ENCODE data around the gene LTA4H.
A peak's percentile ranks its signal among the peaks of the same experiment; 100 is the strongest.

LTA4H gene

GRCh38 chr12:96078231-96079135 lies 43.1 kb upstream of the LTA4H start:
- Histone ChIP-seq H2BK15ac (ENCODE audit: low read depth, poor library complexity, severe bottlenecking) (no peak overlapping the region), H3K14ac (ENCODE audit: low read length in 2 of 2) (peak overlapping the region in 1 of 2 experiments; percentile 65), H4K91ac (ENCODE audit: low read length) (no peak overlapping the region), H3K27ac (ENCODE audit: low read length, poor library complexity, severe bottlenecking) (no peak overlapping the region), H3K36me3 (ENCODE audit: control insufficient read depth in 1 of 2, insufficient read depth in 2 of 2, low read depth in 1 of 2, low read length in 2 of 2) (no peaks in the 10 kb centered on the region), H3K4me3 (ENCODE audit: insufficient read depth in 1 of 2, low read depth in 1 of 2, low read length in 2 of 2) (no peak overlapping the region), H2BK12ac (ENCODE audit: low read length in 2 of 2) (no peak overlapping the region), H3K4ac (ENCODE audit: low read depth in 1 of 2, low read length in 2 of 2) (no peak overlapping the region), H4K8ac (ENCODE audit: low read length) (no peak overlapping the region), H2AK5ac (ENCODE audit: low read length, severe bottlenecking) (no peak overlapping the region), H2BK5ac (ENCODE audit: low read depth, low read length, poor library complexity, severe bottlenecking) (no peak overlapping the region), H2AFZ (ENCODE audit: low read depth, low read length) (no peak overlapping the region), H3K27me3 (ENCODE audit: control insufficient read depth in 1 of 2, insufficient read depth in 1 of 2, low read length in 2 of 2) (peaks cover 0 to 3% of the 10 kb centered on the region in 2 experiments), H3K9ac (ENCODE audit: low read length) (no peak overlapping the region), H3K79me1 (replicated peaks; ENCODE audit: low read length, poor library complexity, severe bottlenecking) (no peaks in the 10 kb centered on the region), H3K4me1 (ENCODE audit: control insufficient read depth, insufficient read depth, low read depth, low read length) (peaks cover 2% of the 10 kb centered on the region), H3K4me2 (ENCODE audit: low read length, poor library complexity, severe bottlenecking) (no peak overlapping the region), H3K23ac (ENCODE audit: low read length in 2 of 2) (peak overlapping the region in 1 of 2 experiments; percentile 50), H3K18ac (ENCODE audit: low read depth in 1 of 2, low read length in 2 of 2) (peak overlapping the region in 1 of 2 experiments; percentile 21), H3K9me3 (ENCODE audit: control insufficient read depth, low read length) (no peaks in the 10 kb centered on the region), H2BK120ac (ENCODE audit: low read depth, low read length) (no peak overlapping the region)
- DNase-seq: no peak
- 89% methylated on average over 12 of the region's 15 CpGs for WGBS

- no peak for DNase-seq
- Histone ChIP-seq H2BK5ac (ENCODE audit: low read depth, low read length, poor library complexity, severe bottlenecking) (no peak overlapping the region), H4K8ac (ENCODE audit: low read length) (no peak overlapping the region), H3K27me3 (ENCODE audit: control insufficient read depth in 1 of 2, insufficient read depth in 1 of 2, low read length in 2 of 2) (peaks cover 0 to 3% of the 10 kb centered on the region in 2 experiments), H3K9me3 (ENCODE audit: control insufficient read depth, low read length) (no peaks in the 10 kb centered on the region), H2AK5ac (ENCODE audit: low read length, severe bottlenecking) (no peak overlapping the region), H3K79me1 (replicated peaks; ENCODE audit: low read length, poor library complexity, severe bottlenecking) (no peaks in the 10 kb centered on the region), H3K14ac (ENCODE audit: low read length in 2 of 2) (no peak overlapping the region), H2AFZ (ENCODE audit: low read depth, low read length) (no peak overlapping the region), H3K4me1 (ENCODE audit: control insufficient read depth, insufficient read depth, low read depth, low read length) (peaks cover 2% of the 10 kb centered on the region), H2BK15ac (ENCODE audit: low read depth, poor library complexity, severe bottlenecking) (no peak overlapping the region), H3K9ac (ENCODE audit: low read length) (no peak overlapping the region), H2BK120ac (ENCODE audit: low read depth, low read length) (no peak overlapping the region), H3K23ac (ENCODE audit: low read length in 2 of 2) (no peak overlapping the region), H3K18ac (ENCODE audit: low read depth in 1 of 2, low read length in 2 of 2) (no peak overlapping the region), H3K4me3 (ENCODE audit: insufficient read depth in 1 of 2, low read depth in 1 of 2, low read length in 2 of 2) (no peak overlapping the region), H3K4me2 (ENCODE audit: low read length, poor library complexity, severe bottlenecking) (no peak overlapping the region), H3K4ac (ENCODE audit: low read depth in 1 of 2, low read length in 2 of 2) (no peak overlapping the region), H4K91ac (ENCODE audit: low read length) (no peak overlapping the region), H3K27ac (ENCODE audit: low read length, poor library complexity, severe bottlenecking) (no peak overlapping the region), H3K36me3 (ENCODE audit: control insufficient read depth in 1 of 2, insufficient read depth in 2 of 2, low read depth in 1 of 2, low read length in 2 of 2) (no peaks in the 10 kb centered on the region), H2BK12ac (ENCODE audit: low read length in 2 of 2) (no peak overlapping the region)
- 52% methylated on average over 6 of the region's 6 CpGs for WGBS
Observed at GRCh38 chr12:96077081-96077480, 41.7 kb upstream of the LTA4H start.

GRCh38 chr12:96075560-96075959 lies 40.2 kb upstream of the LTA4H start:
- H3K27me3 ChIP-seq (ENCODE audit: control insufficient read depth in 1 of 2, insufficient read depth in 1 of 2, low read length in 2 of 2): peaks cover 0 to 3% of the 10 kb centered on the region in 2 experiments
- no peak overlapping the region for H3K4ac ChIP-seq (ENCODE audit: low read depth in 1 of 2, low read length in 2 of 2)
- no peak overlapping the region for H3K18ac ChIP-seq (ENCODE audit: low read depth in 1 of 2, low read length in 2 of 2)
- no peak overlapping the region for H2BK120ac ChIP-seq (ENCODE audit: low read depth, low read length)
- no peak overlapping the region for H2BK5ac ChIP-seq (ENCODE audit: low read depth, low read length, poor library complexity, severe bottlenecking)
- no peak overlapping the region for H3K23ac ChIP-seq (ENCODE audit: low read length in 2 of 2)
- no peak overlapping the region for H2BK12ac ChIP-seq (ENCODE audit: low read length in 2 of 2)
- no peak overlapping the region for H4K91ac ChIP-seq (ENCODE audit: low read length)
- no peak overlapping the region for H2BK15ac ChIP-seq (ENCODE audit: low read depth, poor library complexity, severe bottlenecking)
- H3K79me1 ChIP-seq (replicated peaks; ENCODE audit: low read length, poor library complexity, severe bottlenecking): no peaks in the 10 kb centered on the region
- no peaks in the 10 kb centered on the region for H3K9me3 ChIP-seq (ENCODE audit: control insufficient read depth, low read length)
- H3K4me1 ChIP-seq (ENCODE audit: control insufficient read depth, insufficient read depth, low read depth, low read length): peaks cover 2% of the 10 kb centered on the region
- H4K8ac ChIP-seq (ENCODE audit: low read length): no peak overlapping the region
- H3K4me3 ChIP-seq (ENCODE audit: insufficient read depth in 1 of 2, low read depth in 1 of 2, low read length in 2 of 2): no peak overlapping the region
- H3K14ac ChIP-seq (ENCODE audit: low read length in 2 of 2): no peak overlapping the region
- no peak overlapping the region for H3K4me2 ChIP-seq (ENCODE audit: low read length, poor library complexity, severe bottlenecking)
- H2AK5ac ChIP-seq (ENCODE audit: low read length, severe bottlenecking): no peak overlapping the region
- H3K27ac ChIP-seq (ENCODE audit: low read length, poor library complexity, severe bottlenecking): no peak overlapping the region
- H2AFZ ChIP-seq (ENCODE audit: low read depth, low read length): no peak overlapping the region
- no peak for DNase-seq
- 100% methylated on average over 1 of the region's 2 CpGs for WGBS
- H3K36me3 ChIP-seq (ENCODE audit: control insufficient read depth in 1 of 2, insufficient read depth in 2 of 2, low read depth in 1 of 2, low read length in 2 of 2): no peaks in the 10 kb centered on the region
- H3K9ac ChIP-seq (ENCODE audit: low read length): no peak overlapping the region

- no peak for DNase-seq
- Histone ChIP-seq H4K91ac (ENCODE audit: low read length) (no peak overlapping the region), H3K23ac (ENCODE audit: low read length in 2 of 2) (no peak overlapping the region), H2BK12ac (ENCODE audit: low read length in 2 of 2) (no peak overlapping the region), H3K27me3 (ENCODE audit: control insufficient read depth in 1 of 2, insufficient read depth in 1 of 2, low read length in 2 of 2) (peaks cover 0 to 3% of the 10 kb centered on the region in 2 experiments), H2BK120ac (ENCODE audit: low read depth, low read length) (no peak overlapping the region), H3K4me2 (ENCODE audit: low read length, poor library complexity, severe bottlenecking) (no peak overlapping the region), H2BK15ac (ENCODE audit: low read depth, poor library complexity, severe bottlenecking) (no peak overlapping the region), H3K9me3 (ENCODE audit: control insufficient read depth, low read length) (no peaks in the 10 kb centered on the region), H3K79me1 (replicated peaks; ENCODE audit: low read length, poor library complexity, severe bottlenecking) (no peaks in the 10 kb centered on the region), H3K27ac (ENCODE audit: low read length, poor library complexity, severe bottlenecking) (no peak overlapping the region), H3K4ac (ENCODE audit: low read depth in 1 of 2, low read length in 2 of 2) (no peak overlapping the region), H3K4me1 (ENCODE audit: control insufficient read depth, insufficient read depth, low read depth, low read length) (peaks cover 4% of the 10 kb centered on the region), H2AFZ (ENCODE audit: low read depth, low read length) (no peak overlapping the region), H3K18ac (ENCODE audit: low read depth in 1 of 2, low read length in 2 of 2) (no peak overlapping the region), H3K14ac (ENCODE audit: low read length in 2 of 2) (no peak overlapping the region), H2BK5ac (ENCODE audit: low read depth, low read length, poor library complexity, severe bottlenecking) (no peak overlapping the region), H4K8ac (ENCODE audit: low read length) (no peak overlapping the region), H3K36me3 (ENCODE audit: control insufficient read depth in 1 of 2, insufficient read depth in 2 of 2, low read depth in 1 of 2, low read length in 2 of 2) (no peaks in the 10 kb centered on the region), H3K4me3 (ENCODE audit: insufficient read depth in 1 of 2, low read depth in 1 of 2, low read length in 2 of 2) (no peak overlapping the region), H2AK5ac (ENCODE audit: low read length, severe bottlenecking) (no peak overlapping the region), H3K9ac (ENCODE audit: low read length) (no peak overlapping the region)
- WGBS: 91% methylated on average over 7 of the region's 7 CpGs
Observed at GRCh38 chr12:96073346-96074330, 38.3 kb upstream of the LTA4H start.

Data from mesenchymal stem cell (in vitro differentiated cells and primary cell).